GM12878 (cell line): Measurements from ENCODE around the gene CRY1. TPM values are rescaled to one million over a fixed set of nuclear protein-coding genes. Genes with fewer than 3 reads are reported as not detected.
A peak's percentile ranks its signal among the peaks of the same experiment; 100 is the strongest.
"Not testable (repeated sequence)": the region's sequence is repeated elsewhere in the genome, so short reads cannot be mapped to it uniquely, and the experiment has no call there.

Experiments used
- ATAC-seq: fragments of 200-7000 bp; cut with Tn5 transposase; 3 replicates; pipeline ENCODE4 v1.9.1; 2020; ENCODE audit warnings: mild to moderate bottlenecking, moderate library complexity
- BruUV-seq: library from RNA; stranded (reverse); fragments of 400-500 nt; replicated peaks from 2 replicates; lab custom pipeline; 2021; lab: Mats Ljungman, UMichigan
- CTCF ChIA-PET: fragments of 300-600 bp; sonication (Branson Sonifier 250); formaldehyde crosslinking; extraction: SDS; loops from one replicate; lab custom pipeline; 2021; ENCODE audit warnings: inconsistent platforms; lab: Yijun Ruan, JAX
- POLR2A ChIA-PET: fragments of 350-600 bp; formaldehyde crosslinking; extraction: SDS; loops from one replicate; lab custom pipeline; 2021; ENCODE audit warnings: inconsistent platforms; lab: Charles Lee
- RAD21 ChIA-PET: fragments of 300-600 bp; sonication (Branson Sonifier 250); formaldehyde crosslinking; loops from one replicate; lab custom pipeline; 2023; ENCODE audit warnings: antibody characterized with exemption; ENCODE audit not compliant: unreplicated experiment; lab: Charles Lee
- SMC1A ChIA-PET: fragments of 300-600 bp; sonication (Branson Sonifier 250); formaldehyde crosslinking; loops from one replicate; lab custom pipeline; 2023; ENCODE audit not compliant: unreplicated experiment, uncharacterized antibody; lab: Charles Lee
- DNase-seq: peaks from one replicate; pipeline ENCODE4 v3.0.0-alpha.2; 2011; ENCODE audit warnings: low read depth, low spot score
- FAIRE-seq: peaks from 3 replicates; lab custom pipeline; 2011; peaks lifted over from hg19 to GRCh38; lab: Jason Lieb, UNC
- H2AFZ ChIP-seq: 2 replicates; pipeline ENCODE4 v1.6.0; 2011; ENCODE audit warnings: low read depth, low read length, control low read depth; ENCODE audit not compliant: control insufficient read depth
- H3K27ac ChIP-seq: 2 replicates; pipeline ENCODE4 v1.5.1; 2011; ENCODE audit warnings: control low read depth; ENCODE audit not compliant: control insufficient read depth, insufficient read depth
- H3K27me3 ChIP-seq, 2 experiments: replicated peaks in 1 of 2; 2 replicates each; pipeline versions ENCODE4 v1.6.0 to v1.6.1; 2011; ENCODE audit warnings: low read length in 1 of 2; ENCODE audit not compliant: control insufficient read depth in 2 of 2, insufficient read depth in 2 of 2
- H3K36me3 ChIP-seq, 2 experiments: 2 replicates each; pipeline ENCODE4 v1.5.1; 2011; ENCODE audit warnings: low read length in 1 of 2; ENCODE audit not compliant: control insufficient read depth in 2 of 2, insufficient read depth in 2 of 2
- H3K4me1 ChIP-seq: 2 replicates; pipeline ENCODE4 v1.6.1; 2011; ENCODE audit warnings: mild to moderate bottlenecking, low read length, moderate library complexity, mixed read lengths; ENCODE audit not compliant: control insufficient read depth, insufficient read depth
- H3K4me2 ChIP-seq: 2 replicates; pipeline ENCODE4 v1.6.0; 2011; ENCODE audit warnings: control low read depth; ENCODE audit not compliant: control insufficient read depth, insufficient read depth
- H3K4me3 ChIP-seq: fragments of 200-600 bp; sonication (generic); 2 replicates; pipeline ENCODE4 v1.5.1; 2016
- H3K79me2 ChIP-seq: 2 replicates; pipeline ENCODE4 v1.6.0; 2011; ENCODE audit warnings: low read length; ENCODE audit not compliant: control insufficient read depth, insufficient read depth
- H3K9ac ChIP-seq: 2 replicates; pipeline ENCODE4 v1.8.0; 2011; ENCODE audit warnings: low read length, control low read depth, mixed read lengths; ENCODE audit not compliant: control insufficient read depth, insufficient read depth
- H3K9me3 ChIP-seq: replicated peaks from 3 replicates; pipeline ENCODE4 v1.5.1; 2011; ENCODE audit warnings: mild to moderate bottlenecking, low read length; ENCODE audit not compliant: control insufficient read depth, insufficient read depth
- H4K20me1 ChIP-seq: 2 replicates; pipeline ENCODE4 v1.6.0; 2011; ENCODE audit not compliant: control insufficient read depth, insufficient read depth
- CHD4 ChIP-seq: fragments of 200-600 bp; sonication (generic); IDR thresholded peaks from 2 replicates; pipeline ENCODE4 v1.6.1; 2016; ENCODE audit warnings: mild to moderate bottlenecking
- SP1 ChIP-seq: IDR thresholded peaks from one replicate; pipeline ENCODE4 v1.6.1; 2011; ENCODE audit warnings: low read depth, low read length
- SPI1 ChIP-seq: IDR thresholded peaks from 2 replicates; pipeline ENCODE4 v1.6.1; 2011; ENCODE audit warnings: low read depth, mild to moderate bottlenecking, low read length, moderate library complexity, borderline replicate concordance; ENCODE audit not compliant: insufficient read depth
- TCF7 ChIP-seq: IDR thresholded peaks from 2 replicates; pipeline ENCODE4 v1.6.1; 2014; ENCODE audit warnings: antibody characterized with exemption, borderline replicate concordance
- WGBS: methylation state at CpG from one replicate; pipeline ENCODE4 v1.1.6; 2016; ENCODE audit warnings: low lambda C conversion rate; ENCODE audit not compliant: insufficient replicate concordance, insufficient coverage; ENCODE audit errors: missing lambda C conversion rate; 5-methylcytosine and 5-hydroxymethylcytosine counted together
- in situ Hi-C: fragments of 300-500 bp; cut with MboI; formaldehyde crosslinking; loops from 9 replicates; pipeline ENCODE4 v1.14.3; 2018; ENCODE audit warnings: mixed read lengths
- intact Hi-C: fragments of 100-400 bp; cut with micrococcal nuclease; formaldehyde crosslinking; loops from one replicate; pipeline ENCODE4 v1.14.2; 2022; ENCODE audit not compliant: unreplicated experiment
- polyA plus RNA-seq, 11 experiments: library from polyadenylated mRNA; depleted of rRNA in 4 of 11; unstranded in 6 of 11; stranded (reverse) in 5 of 11; fragments of >200 nt; fragmentation: Nextera tagmentation in 4 of 11; fragmentation: Illumina TruSeq in 1 of 11; extraction: Ambion mirVana in 4 of 11; extraction: Trizol in 1 of 11; gene quantifications; 1 replicate in 1 of 11; 2 replicates in 10 of 11; pipeline versions ENCODE4 v1.2.1 to v1.2.3, GENCODE V29; 2011 to 2016; ENCODE audit warnings: inconsistent platforms in 2 of 11, missing spikeins in 2 of 11, low read depth in 1 of 11
- total RNA-seq, 4 experiments: library from RNA; depleted of rRNA in 3 of 4; stranded (reverse); fragments of >200 nt in 3 of 4; fragmentation: Illumina TruSeq in 1 of 4; extraction: Trizol in 1 of 4; gene quantifications; 2 replicates each; pipeline versions ENCODE4 v1.2.1 to v1.2.3, GENCODE V29; 2013 to 2021

The CRY1 gene
- total and polyA plus RNA-seq, 10 of the 15 experiments (the other 5 are each of a cell fraction or from before 2014, with no cell fraction given): 1.6 to 10.9 (median 5.4) TPM

- ATAC-seq (no peak), DNase-seq (no peak), FAIRE-seq (no peak)
- TF ChIP-seq SPI1 (0 out of 2 replicates have a peak, but pooled peaks have one; percentile 34), SP1 (no peak), TCF7 (no peak), CHD4 (no peak)
- POLR2A ChIA-PET: no interaction called here
- no peaks in the 10 kb centered on the region for H4K20me1 ChIP-seq
- in situ Hi-C loops (loop anchor here (10.0 kb wide), 1 partner anchor 724 kb away; no protein-coding TSS in a partner anchor), intact Hi-C loops (no loop called here)
- H3K4me1 ChIP-seq: no peaks in the 10 kb centered on the region
- peaks cover 0 to 3% of the 10 kb centered on the region in 2 experiments; a peak in 1 of 4 replicates for H3K27me3 ChIP-seq
- no peak overlapping the region for H2AFZ ChIP-seq
- RAD21 ChIA-PET: no interaction called here
- no peaks in the 10 kb centered on the region for H3K36me3 ChIP-seq
- SMC1A ChIA-PET: no interaction called here
- H3K27ac ChIP-seq: no peak overlapping the region
- no peaks in the 10 kb centered on the region for H3K9me3 ChIP-seq
- CTCF ChIA-PET: no interaction called here
- H3K79me2 ChIP-seq: no peaks in the 10 kb centered on the region
- no peak overlapping the region for H3K9ac ChIP-seq
- WGBS: 39% methylated on average over 8 of the region's 8 CpGs
- no peak overlapping the region for H3K4me2 ChIP-seq
- no TSS peak for BruUV-seq
- no peak overlapping the region for H3K4me3 ChIP-seq
Observed at GRCh38 chr12:107108995-107109508, 15.7 kb upstream of the CRY1 start.

GRCh38 chr12:107108366-107108765, 15.0 kb upstream of the CRY1 start:
- H2AFZ ChIP-seq, H3K27me3 ChIP-seq, H3K27ac ChIP-seq, ATAC-seq, POLR2A ChIA-PET, BruUV-seq, H3K79me2 ChIP-seq, H4K20me1 ChIP-seq, H3K36me3 ChIP-seq, H3K4me2 ChIP-seq, RAD21 ChIA-PET, H3K4me1 ChIP-seq, SMC1A ChIA-PET, FAIRE-seq, H3K9ac ChIP-seq, H3K9me3 ChIP-seq, intact Hi-C loops, DNase-seq, H3K4me3 ChIP-seq: not testable (repeated sequence)
- 6% methylated on average over 1 of the region's 1 CpG for WGBS
- in situ Hi-C loops: loop anchor here (10.0 kb wide), 1 partner anchor 724 kb away; no protein-coding TSS in a partner anchor
- CTCF ChIA-PET: interaction anchor here (1.0 kb wide), 1 partner anchor 18 kb away, joined by 3 read pairs; no protein-coding TSS in a partner anchor
